ENCODE data around the gene PLXNA4.

GRCh38 chr7:132472463-132473120, 103.7 kb downstream of the PLXNA4 start:
- TF ChIP-seq TAF1 (IDR thresholded peaks at IDR 0.05; ENCODE audit: borderline replicate concordance, insufficient read depth, low read length) (no peak), REST (IDR thresholded peaks at IDR 0.05; ENCODE audit: insufficient read depth in 1 of 2, low read depth in 2 of 2, low read length in 2 of 2) (no peak), SIN3A (IDR thresholded peaks at IDR 0.05; ENCODE audit: borderline replicate concordance, insufficient read depth, low read length) (0 out of 2 replicates have a peak, but pooled peaks have one; percentile 33)
